ENCODE data around the gene CAMKMT.

Gene CAMKMT

DNA sequence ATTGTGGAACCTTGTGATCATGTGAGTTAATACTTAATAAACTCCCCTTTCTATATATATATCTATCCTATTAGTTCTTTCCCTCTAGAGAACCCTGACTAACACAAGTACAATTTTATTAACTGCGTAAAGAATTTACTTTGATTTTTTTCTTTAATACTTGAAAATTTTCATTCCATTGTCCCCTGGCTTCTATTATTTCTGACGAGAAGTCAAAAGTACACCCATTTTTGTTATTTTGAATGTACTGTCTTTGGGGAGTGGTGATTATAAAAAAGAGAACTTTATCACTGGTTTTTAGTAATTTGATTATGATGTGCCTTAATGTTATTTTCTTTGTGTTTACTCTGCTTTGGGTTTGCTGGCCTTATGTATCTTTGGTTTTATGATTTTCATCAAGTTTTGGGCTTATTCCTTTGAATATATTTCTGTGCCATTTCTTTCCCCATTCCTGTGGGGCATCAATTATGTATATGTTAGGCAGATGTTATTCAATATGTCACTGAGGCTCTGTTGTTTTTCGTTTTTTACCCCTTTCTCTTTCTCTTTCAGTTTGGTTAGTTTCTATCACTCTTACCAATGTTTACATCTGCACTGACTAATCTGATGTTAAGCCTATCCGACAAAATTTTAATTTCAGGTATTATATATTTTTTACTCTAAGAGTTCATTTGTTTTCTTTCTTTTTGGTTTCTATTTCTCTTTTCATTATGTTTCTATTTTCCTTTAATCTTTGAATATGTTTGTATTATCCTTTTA, 271.4 kb downstream of the CAMKMT start:
- FAIRE-seq (no peak), DNase-seq (ENCODE audit: insufficient read length, low spot score) (no peak)

DNA sequence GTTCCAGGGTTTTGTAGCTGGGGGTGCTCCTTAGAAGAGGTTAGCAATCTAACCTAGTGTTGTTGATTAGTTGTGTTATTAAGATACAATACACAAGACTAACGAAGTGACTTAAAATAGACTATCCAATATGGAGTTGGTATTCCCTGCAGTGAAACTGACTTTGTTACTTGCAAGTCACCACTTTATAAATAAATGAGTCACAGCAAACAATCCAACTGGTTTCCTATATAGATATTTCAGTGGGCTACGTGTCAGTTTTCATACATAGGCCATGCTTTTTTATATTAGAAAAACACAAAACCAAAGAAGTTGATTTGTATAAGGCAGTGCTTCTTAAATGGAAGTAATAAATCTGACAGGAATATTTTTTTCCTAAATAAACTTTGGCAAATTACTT, 274.0 kb downstream of the CAMKMT start:
- DNase-seq (ENCODE audit: insufficient read length, low spot score) (no peak), FAIRE-seq (no peak)

DNA sequence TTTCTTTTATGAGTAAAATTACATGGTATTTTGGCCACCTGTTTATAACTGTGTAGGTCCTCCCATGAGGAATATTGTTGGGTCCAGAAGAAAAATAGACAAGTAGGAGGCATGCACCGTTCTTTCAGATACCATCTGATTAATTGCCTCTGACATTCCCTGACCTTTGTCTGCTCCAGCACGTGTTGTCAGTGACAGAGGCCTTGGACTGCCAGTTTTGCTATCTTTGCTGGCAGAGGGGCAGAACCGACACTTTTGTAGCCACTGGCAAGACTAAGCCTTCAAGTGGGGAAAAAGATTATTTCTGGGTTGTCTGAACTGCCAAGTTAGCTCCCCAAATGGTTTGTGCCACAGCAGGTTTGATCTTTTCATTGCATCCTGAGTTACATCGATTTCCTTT, 276.9 kb downstream of the CAMKMT start:
- DNase-seq (ENCODE audit: insufficient read length, low spot score) = no peak
- no peak for FAIRE-seq

DNA sequence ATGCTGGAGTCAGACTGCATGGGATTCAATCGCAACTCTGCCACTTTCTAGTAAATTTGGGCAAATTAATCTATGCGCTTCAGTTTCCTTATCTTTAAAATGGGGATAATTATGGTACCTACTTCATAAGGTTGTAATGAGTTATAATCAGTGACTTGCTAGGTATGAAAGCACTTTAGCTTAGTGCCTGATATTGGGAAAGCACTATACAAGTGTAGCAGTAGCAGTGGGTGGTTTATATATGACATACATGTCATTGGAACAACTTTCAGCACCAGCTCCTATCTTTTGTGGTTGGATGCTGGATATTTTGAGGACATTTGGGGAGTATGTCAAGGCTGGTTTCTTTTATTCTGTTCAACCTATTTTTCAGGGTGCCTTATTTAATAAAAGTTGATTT, 277.7 kb downstream of the CAMKMT start:
- FAIRE-seq (no peak), DNase-seq (ENCODE audit: insufficient read length, low spot score) (no peak)

DNA sequence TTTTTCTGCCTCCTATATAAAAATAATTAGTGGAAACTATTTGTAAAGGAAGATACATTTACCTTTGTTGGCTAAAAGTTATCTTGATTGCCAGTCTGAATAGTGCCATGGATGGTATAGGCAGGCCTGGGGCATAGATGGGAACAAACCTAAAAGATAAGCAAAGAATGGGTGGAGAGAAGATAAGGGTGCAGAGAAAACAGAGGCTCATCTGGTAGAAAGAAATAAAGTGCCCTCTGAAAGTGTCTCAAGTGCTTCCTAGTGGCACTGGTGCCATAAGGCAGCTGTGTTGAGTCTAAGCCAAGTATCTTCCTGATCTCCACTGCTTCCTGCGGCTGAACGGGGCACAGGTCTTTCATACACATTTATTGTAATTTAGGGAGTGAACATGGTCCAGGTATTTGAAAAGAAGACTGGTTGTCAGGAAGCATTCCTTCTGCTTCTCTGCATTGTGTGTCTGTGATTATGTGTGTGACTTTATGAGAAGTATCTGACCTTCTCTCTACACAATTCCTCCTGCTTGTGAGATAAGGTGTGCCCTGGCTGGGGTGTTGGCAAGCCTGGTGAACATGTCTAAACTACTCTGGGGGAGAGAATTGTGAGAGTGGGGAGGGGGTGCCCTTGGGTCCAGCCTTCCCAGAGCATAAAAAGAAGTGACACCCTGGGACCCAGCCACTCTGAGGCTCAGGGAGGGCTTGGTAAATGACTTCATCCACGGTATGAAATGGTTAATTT, 280.5 kb downstream of the CAMKMT start:
- DNase-seq (ENCODE audit: insufficient read length, low spot score) (no peak), FAIRE-seq (no peak)

DNA sequence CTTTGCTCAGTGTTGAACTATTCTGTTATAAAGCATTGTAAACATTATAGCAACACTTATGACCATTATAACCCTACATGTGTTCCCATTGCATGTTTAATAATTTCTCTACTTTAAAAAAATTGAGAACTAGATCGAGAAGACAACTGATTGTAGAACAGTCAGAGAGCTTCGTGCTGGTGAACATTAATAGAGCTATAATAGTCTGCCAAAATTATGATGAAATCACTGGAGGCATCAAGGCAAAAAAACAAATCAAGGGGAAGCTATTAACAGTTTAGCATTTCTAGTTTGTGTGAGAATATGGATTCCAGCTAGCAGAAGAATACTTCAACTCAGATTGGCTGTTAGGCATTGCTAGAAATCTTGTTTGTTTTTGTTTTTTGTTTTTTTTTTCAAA, 284.2 kb downstream of the CAMKMT start:
- FAIRE-seq = no peak
- no peak for DNase-seq (ENCODE audit: insufficient read length, low spot score)

DNA sequence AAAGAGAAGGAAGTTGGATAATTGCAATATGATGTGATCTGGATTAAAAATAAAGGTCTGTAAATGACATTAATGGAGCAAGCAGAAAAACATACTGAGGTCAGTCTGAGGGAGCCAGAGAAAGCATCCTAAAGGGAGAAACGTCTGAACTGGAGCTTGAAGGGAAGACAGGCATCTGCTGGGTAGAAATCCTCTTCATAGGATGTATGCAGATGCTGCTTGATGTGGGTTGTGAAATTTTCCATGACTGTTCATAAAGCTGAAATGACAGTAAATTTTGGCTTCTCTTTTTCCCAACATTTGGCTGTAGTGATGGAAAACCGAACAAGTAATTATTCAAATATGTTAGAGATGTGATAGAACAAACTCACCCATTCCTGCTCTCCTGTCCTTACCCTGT, 287.6 kb downstream of the CAMKMT start:
- DNase-seq (ENCODE audit: insufficient read length, low spot score) (no peak), FAIRE-seq (no peak)

DNA sequence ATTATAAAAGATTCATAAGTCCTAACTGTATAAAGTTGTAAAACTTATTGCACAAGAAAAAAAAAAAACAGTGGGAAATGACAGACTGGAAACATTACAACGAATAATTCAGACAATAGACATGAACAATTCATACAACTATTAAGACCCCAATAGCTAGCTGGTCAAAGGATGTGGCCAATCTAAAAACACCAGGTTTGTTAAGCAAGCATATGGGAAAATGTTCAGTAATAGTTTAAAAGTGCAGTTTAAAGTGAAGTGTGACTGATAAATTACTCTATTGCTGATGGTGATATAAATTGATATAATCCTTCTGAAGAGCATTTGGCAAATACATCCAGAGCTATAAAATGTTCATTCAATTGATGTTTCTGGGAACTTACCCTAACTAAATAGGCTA, 289.0 kb downstream of the CAMKMT start:
- DNase-seq (ENCODE audit: insufficient read length, low spot score) (no peak), FAIRE-seq (no peak)

DNA sequence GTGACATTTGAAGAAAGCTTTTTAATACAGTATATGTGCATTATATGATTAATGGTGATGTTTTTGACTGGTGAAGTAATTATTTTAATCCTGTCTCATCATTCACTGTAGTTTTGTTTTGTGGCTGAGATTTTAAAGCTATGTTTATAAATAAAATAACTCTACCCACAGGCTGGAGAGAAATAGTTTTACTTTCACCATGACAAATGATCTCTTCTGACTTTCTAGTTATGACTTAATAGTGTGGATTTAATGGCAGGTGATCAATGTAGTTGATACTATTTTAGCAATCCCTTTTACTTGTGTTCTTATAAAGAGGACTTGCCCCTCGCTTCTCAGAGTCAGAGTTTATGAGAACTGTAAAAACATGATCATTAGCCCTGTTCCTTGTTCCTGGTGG, 290.2 kb downstream of the CAMKMT start:
- peak; percentile 45 for FAIRE-seq
- no peak for DNase-seq (ENCODE audit: insufficient read length, low spot score)

DNA sequence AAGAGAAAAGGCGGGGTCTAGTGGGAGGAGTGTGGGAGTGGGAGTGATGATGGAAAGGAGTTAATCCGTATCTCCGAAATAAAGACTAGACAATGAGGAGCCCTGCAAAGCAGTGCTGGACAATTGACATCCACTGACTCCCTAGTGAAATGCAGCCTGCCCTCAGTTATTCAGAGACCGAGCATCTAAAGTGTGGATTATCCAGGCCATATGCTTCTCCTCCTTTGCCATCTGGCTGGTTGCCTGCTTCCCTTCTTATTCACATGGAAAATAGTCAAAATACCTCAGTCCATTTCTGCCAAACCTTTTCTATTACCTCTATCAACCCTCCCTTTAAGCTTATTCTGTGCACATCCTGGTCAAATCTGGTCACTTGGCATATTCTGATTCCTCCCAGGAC, 291.0 kb downstream of the CAMKMT start:
- FAIRE-seq (no peak), DNase-seq (ENCODE audit: insufficient read length, low spot score) (no peak)

DNA sequence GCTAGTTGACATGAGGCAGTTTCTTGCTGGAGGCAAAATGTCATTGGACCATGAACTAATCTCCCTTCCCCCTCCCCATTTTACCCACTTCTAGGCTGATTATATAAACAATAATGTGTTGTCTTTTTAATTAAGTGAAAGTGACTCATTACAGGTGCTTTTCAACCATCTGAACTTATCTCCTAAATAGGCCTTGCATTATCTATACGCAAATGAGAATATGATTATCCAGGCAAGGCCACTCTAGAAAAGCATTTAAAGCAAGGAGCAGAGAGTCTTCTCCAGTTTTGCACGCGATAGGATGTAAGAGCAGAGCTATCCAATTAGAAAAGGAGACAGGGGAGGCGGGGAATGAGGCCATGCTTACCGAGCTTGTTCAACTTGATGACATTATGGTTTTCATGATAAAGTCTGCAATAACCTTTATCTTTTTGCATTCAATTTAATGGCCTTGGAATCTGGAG, 293.7 kb downstream of the CAMKMT start:
- FAIRE-seq = peak; percentile 8

DNA sequence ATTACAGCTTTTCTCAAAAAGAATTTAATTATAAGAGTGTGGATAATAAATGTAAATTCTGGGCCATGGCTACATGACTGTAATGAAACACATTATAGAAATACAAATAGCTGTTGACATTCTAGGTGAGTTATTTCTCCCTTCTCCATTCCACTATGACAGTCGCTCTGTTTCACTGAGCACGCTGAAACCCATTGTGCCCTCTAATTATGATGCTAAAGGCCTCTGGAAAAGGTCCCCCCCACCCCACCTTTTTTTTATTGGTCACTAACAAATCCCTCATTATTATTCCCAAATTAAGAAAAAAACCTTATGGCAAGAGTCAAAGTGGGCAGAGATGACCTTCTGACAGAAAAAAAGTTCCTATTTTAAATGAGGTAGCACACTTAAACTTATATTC, 294.7 kb downstream of the CAMKMT start:
- FAIRE-seq = no peak

More for the DNA sequence above, 293.7 kb downstream of the CAMKMT start:
- DNase-seq (ENCODE audit: insufficient read length, low spot score) = no peak

DNA sequence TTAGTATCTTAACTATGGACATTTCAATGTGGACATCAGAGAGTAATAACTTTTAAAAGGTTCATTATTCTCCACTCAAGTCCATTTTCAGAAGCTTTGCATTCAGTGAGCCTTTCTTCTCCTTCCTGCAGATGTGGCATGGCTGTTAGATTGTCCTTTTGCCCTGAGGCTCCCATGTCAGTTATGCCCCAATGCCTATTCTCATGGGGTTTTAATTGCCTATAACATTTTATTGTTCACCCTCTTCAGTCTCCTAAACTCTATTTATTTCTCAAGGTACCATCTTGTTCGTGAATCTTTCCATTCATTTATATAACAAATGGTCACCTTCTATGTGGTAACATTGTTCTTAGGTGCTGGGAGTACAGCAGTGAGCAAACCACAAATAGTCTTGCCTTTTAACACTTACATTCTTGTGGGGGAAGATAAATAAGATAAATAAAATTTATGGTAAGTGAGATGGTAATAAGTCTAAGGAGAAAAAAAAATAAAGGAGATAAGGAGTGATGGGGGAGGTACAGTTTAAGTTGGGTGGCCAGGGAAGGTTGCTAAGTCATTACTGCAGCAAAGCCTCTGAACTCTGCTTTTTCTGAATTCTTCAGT, 301.8 kb downstream of the CAMKMT start:
- DNase-seq (ENCODE audit: insufficient read length, low spot score) (no peak), FAIRE-seq (no peak)

More for the DNA sequence above, 294.7 kb downstream of the CAMKMT start:
- no peak for DNase-seq (ENCODE audit: insufficient read length, low spot score)

DNA sequence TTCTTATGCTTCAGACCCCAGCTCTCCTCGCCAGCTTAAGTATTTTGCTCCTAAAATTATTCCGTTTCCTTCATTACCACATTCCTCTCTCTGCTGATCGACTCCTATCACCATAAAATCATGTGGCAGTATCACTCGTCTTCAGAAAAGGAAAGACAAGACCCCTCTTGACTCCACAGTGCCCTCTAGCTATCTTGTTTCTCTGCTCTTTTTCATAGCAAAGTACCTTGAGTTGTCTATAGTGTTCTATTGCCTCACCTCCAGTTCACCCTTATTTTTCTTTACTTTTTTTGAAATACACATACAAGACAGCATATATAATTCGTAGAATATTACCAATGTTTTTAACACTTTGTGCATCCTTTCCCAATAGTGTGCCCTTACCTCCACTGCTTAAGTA, 306.6 kb downstream of the CAMKMT start:
- FAIRE-seq (peak; percentile 48), DNase-seq (ENCODE audit: insufficient read length, low spot score) (no peak)

DNA sequence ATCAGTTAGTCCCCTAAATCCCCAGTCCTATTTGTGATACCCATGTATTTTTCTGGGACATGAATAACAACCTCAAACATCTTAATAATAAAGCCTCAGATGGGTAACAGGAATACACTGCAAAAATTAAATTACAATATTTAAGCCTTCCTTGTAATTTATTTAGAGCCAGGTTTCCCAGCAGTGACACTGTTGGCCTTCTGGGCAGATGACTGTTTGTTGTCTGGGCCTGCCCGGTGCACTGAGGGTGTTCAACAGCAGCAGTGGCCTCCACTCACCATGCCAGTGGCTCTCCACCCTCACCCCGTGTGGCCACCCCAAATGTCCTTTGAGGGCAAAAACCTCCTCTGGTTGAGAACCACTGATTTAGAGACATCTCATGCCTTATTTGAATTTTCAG, 309.5 kb downstream of the CAMKMT start:
- DNase-seq (ENCODE audit: insufficient read length, low spot score) (no peak), FAIRE-seq (no peak)

DNA sequence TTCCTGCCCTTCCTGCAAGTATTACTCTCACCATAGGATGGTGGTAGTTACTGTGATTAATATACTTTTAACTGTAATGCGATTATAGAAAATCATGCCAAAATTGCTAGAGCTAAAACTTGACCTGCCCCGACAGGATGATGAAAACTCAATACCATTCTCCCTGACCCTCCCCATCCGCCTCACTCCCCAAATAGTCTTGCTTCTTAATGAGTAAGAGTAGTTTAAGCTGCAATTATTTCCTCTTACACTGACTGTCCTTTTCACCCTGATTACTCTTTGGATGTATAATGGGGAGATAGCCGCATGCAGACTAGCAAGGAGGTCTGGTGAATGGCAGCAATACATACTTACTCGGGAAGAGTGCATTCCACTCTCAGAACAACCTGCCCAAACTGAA, 310.2 kb downstream of the CAMKMT start:
- DNase-seq (ENCODE audit: insufficient read length, low spot score) = no peak
- FAIRE-seq = no peak

DNA sequence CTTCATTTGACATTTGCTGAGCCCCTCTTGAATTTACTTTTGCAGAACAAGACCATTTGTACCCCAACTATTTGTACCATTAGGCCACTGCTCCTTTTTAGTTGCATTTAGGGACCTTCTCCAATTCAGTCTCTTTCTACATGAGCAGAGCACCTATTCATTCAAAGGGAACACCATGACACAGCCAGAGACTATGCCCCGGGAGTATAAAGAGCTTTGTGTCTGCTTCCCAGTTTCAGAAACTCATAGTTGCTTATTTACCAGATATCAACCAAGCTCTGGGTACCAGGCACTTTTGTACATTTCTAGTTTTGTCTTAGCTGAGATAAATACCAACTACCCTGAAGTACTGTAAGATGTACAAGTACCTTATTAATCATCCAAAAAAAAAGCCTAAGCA, 310.7 kb downstream of the CAMKMT start:
- DNase-seq (ENCODE audit: insufficient read length, low spot score) (no peak), FAIRE-seq (no peak)

DNA sequence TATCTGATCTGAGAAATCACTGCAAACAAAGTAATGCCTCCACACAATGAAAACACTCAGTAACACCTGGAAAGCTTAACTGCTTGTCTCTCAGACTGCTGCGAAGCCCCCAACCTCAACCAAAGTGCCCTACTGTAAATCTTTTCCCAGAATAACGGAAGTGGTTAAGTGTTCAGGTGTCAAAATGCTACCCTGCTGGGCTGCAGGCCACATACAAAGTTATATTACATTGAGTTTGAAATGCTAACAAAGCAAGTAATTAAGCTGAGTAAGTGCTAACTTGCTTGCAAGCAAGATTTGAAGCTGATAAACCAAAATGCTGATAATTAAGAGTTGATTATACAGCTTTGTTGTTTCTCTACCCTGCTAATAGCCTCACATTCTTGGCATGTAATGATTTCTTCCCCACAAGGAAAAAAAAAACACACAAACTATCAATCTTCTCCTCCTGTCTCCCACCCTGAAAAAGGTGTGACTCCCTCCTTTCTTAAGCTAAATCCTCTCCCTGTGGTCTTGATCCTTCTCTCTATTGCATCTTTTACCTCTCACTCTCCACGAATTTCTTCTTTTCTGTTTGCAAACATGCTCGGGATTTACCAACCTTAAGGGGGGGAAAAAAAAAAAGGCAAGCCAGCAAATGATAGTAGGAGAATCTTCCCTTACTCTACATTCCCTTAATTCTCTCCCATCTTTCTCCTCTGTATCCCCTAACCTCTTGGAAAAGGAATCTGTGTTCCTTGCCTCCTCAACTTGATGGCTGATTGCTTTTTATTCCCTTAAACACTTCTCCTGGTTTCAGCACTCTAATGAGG, 312.9 kb downstream of the CAMKMT start:
- no peak for FAIRE-seq

DNA sequence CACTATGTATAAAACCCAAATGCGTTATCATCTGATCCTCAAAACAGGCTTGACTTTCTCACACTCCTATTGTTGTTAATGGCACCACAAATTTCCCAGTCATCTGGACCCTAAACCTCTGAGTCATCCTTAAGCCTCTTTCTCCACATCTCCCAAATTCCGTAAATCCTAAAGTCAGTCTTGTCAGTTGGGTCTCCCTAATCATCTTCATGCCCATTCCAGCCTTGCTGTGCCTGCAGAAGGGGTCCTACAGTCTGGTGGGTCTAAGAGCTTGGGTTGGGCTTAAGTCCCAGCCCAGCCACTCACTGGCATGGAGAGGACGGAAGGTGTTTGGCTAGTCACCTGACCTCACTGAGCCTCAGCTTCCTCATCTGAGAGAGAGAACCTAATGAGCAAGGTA, 314.6 kb downstream of the CAMKMT start:
- DNase-seq (ENCODE audit: insufficient read length, low spot score) (no peak), FAIRE-seq (no peak)

More for the DNA sequence above, 312.9 kb downstream of the CAMKMT start:
- no peak for DNase-seq (ENCODE audit: insufficient read length, low spot score)

DNA sequence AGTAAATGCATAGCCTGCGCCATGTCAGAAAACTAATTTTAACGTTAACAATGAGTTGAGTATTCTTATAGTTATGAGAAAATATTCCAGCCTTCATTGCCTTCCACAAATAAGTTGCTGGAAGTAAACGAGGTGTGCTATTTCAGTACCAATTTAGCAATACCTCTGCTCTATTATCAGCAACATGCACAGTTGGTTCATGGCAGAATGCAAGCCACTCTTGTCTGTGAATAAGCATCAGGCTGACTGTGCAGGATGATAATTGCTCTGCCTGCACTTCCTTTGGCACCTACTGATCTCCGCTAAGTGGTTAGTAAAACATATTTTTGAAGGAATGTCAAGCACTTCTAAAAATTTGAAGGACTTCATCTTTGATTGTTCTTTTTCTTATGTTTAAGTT, 317.8 kb downstream of the CAMKMT start:
- FAIRE-seq = no peak
- no peak for DNase-seq (ENCODE audit: insufficient read length, low spot score)

DNA sequence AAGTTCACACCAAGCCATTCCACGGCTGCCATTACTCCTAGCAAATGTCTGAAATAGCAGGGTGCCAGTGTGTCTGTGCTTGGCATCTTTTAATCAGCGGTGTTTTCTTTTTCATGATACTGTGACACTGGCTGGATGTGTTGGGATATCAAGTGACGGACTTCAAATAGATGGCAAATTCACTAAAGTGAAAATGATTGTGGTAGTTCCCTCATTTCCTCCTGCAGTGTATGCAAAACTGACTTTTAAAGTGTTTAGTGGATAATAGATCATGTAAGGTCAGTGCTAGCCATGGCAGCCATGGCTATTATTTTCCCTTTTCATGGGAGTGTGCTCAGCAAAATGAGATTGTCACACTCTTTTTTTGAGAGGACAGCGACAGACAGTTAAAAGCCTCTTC, 318.2 kb downstream of the CAMKMT start:
- FAIRE-seq (no peak), DNase-seq (ENCODE audit: insufficient read length, low spot score) (no peak)
